Upper lobe of left lung (tissue), 6 donors: ENCODE data around the gene FUT4. TPM values are rescaled to one million over a fixed set of nuclear protein-coding genes. Genes with fewer than 3 reads are reported as not detected.

Experiments used
- ATAC-seq, 2 donors: fragments of 200-7000 bp; cut with Tn5 transposase; one replicate each; pipeline ENCODE4 v1.9.1; 2022; ENCODE audit warnings: mild to moderate bottlenecking in 2 of 2, moderate library complexity in 2 of 2; ENCODE audit not compliant: low FRiP score in 2 of 2
- DNase-seq, 2 donors: peaks; one replicate each; pipeline ENCODE4 v3.0.0-alpha.2; 2019 to 2020
- H3K27ac ChIP-seq, 4 donors: fragments of 200-600 bp; sonication (generic); one replicate each; pipeline ENCODE4 v1.5.1; 2016 to 2019
- H3K27me3 ChIP-seq, 4 donors: fragments of 200-600 bp; sonication (generic); one replicate each; pipeline ENCODE4 v1.5.1; 2017 to 2019
- H3K36me3 ChIP-seq, 4 donors: fragments of 200-600 bp; sonication (generic); one replicate each; pipeline ENCODE4 v1.5.1; 2016 to 2019
- H3K4me1 ChIP-seq, 4 donors: fragments of 200-600 bp; sonication (generic); one replicate each; pipeline ENCODE4 v1.5.1; 2018 to 2019
- H3K4me3 ChIP-seq, 4 donors: fragments of 200-600 bp; sonication (generic); one replicate each; pipeline ENCODE4 v1.5.1; 2017 to 2019; ENCODE audit warnings: mild to moderate bottlenecking in 2 of 4, moderate library complexity in 1 of 4
- H3K9me3 ChIP-seq, 4 donors: fragments of 200-600 bp; sonication (generic); one replicate each; pipeline ENCODE4 v1.5.1; 2018 to 2019
- EP300 ChIP-seq, 4 donors: sonication (generic); formaldehyde crosslinking; IDR thresholded peaks; one replicate each; pipeline ENCODE4 v1.5.1; 2017; ENCODE audit warnings: antibody characterized with exemption in 4 of 4, control low read depth in 2 of 4
- POLR2A ChIP-seq, 4 donors: fragments of 450-650 bp; IDR thresholded peaks; one replicate each; pipeline ENCODE4 v1.5.1; 2016 to 2017; ENCODE audit warnings: antibody characterized with exemption in 4 of 4, mild to moderate bottlenecking in 2 of 4
- POLR2AphosphoS5 ChIP-seq, 2 donors: sonication (generic); formaldehyde crosslinking; IDR thresholded peaks; one replicate each; pipeline ENCODE4 v1.5.1; 2017; ENCODE audit warnings: antibody characterized with exemption in 2 of 2
- WGBS, 2 donors: methylation state at CpG; one replicate each; pipeline ENCODE4 v1.1.5; 2017 to 2018; 5-methylcytosine and 5-hydroxymethylcytosine counted together
- total RNA-seq, 6 donors: library from RNA; depleted of rRNA in 4 of 6; stranded (reverse); fragments of >200 nt in 4 of 6; gene quantifications; one replicate each; pipeline versions ENCODE4 v1.1.0 to v1.2.1, GENCODE V29; 2016 to 2021
- TF ChIP-seq, protein P1 (sequence below), 6 experiments: fragments of 450-650 bp in 4 of 6; fragments of 200-600 bp in 2 of 6; sonication (generic) in 2 of 6; IDR thresholded peaks; one replicate each; pipeline ENCODE4 v1.5.1; 2016 to 2019; ENCODE audit warnings: antibody characterized with exemption in 6 of 6
- donor health status: DM: no; HTN: no; CAD: no; lungs with moderate emphysema.
- donor health status: DM: no; HTN: yes; CAD: no; lungs with severe emphysema.

The FUT4 gene
- total RNA-seq, 6 donors from 2014 or later, result 5.0 to 9.4 (median 7.0) TPM

DNA sequence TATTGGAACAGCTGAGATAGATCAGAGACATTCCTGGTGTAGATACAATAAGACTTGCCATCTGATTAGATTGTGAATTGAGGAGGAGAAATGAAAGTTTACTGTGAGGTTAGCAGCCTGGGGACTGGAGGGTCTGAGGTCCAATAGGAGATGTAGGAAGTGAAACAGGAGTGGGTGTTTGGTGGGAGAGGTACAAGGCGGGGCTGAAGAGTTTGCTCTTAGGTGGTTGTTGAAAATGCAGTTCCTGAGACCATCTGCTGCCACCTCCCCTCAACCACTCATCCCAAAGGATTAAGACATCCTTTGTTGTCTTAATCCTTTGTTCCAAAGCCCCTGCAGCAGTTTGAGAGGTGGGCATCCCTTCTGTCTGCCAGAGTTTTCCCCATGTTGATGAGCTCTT lies 38.2 kb downstream of the FUT4 start:
- Histone ChIP-seq H3K36me3 (no peaks in the 10 kb centered on the region), H3K4me1 (peaks cover 0 to 3% (median 0%) of the 10 kb centered on the region in 4 donors), H3K27ac (no peak overlapping the region), H3K9me3 (no peaks in the 10 kb centered on the region), H3K27me3 (no peaks in the 10 kb centered on the region), H3K4me3 (no peak overlapping the region)
- DNase-seq (no peak), ATAC-seq (no peak)
- TF ChIP-seq, protein P1, sequence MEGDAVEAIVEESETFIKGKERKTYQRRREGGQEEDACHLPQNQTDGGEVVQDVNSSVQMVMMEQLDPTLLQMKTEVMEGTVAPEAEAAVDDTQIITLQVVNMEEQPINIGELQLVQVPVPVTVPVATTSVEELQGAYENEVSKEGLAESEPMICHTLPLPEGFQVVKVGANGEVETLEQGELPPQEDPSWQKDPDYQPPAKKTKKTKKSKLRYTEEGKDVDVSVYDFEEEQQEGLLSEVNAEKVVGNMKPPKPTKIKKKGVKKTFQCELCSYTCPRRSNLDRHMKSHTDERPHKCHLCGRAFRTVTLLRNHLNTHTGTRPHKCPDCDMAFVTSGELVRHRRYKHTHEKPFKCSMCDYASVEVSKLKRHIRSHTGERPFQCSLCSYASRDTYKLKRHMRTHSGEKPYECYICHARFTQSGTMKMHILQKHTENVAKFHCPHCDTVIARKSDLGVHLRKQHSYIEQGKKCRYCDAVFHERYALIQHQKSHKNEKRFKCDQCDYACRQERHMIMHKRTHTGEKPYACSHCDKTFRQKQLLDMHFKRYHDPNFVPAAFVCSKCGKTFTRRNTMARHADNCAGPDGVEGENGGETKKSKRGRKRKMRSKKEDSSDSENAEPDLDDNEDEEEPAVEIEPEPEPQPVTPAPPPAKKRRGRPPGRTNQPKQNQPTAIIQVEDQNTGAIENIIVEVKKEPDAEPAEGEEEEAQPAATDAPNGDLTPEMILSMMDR (IDR thresholded peaks at IDR 0.05), result no peak
- TF ChIP-seq EP300 (IDR thresholded peaks at IDR 0.05), result no peak
- no peak for TF ChIP-seq POLR2AphosphoS5 (IDR thresholded peaks at IDR 0.05)
- TF ChIP-seq POLR2A (IDR thresholded peaks at IDR 0.05), result no peak
- 56 to 67% methylated on average over 1 of the region's 1 CpG for WGBS, 2 donors

DNA sequence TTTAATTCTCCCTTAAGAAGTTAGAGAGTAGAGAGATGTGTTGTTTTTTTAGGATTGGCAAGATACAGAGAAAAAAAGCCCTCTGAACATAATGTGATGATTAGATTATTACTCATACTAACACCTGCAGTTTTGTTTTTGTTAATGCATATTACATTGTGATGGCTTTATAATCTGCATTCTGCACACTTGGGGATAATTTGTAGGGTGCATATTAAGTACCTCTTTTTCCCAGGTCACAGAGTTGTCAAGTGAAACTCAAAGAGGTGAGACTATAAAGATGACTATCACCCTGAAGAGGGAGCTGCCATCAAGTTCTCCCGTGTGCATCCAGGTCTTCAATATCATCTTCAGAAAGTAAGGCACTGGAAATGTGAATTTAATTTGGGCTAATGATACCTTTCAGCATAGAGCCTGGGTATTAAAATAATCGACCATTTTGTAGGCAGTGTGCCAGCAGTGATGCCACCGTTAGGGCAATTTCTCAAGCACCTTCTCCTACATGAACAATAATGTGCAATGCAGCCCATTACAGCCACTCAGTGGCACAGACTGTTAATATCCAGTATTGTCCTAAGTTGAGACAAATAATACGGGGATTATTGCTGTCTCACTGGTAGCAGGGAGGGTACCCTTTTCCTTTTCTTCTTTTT lies 39.6 kb downstream of the FUT4 start:
- no peak for ATAC-seq
- Histone ChIP-seq H3K27ac (peak overlapping the region in 1 of 4 donors; percentile 31), H3K9me3 (no peaks in the 10 kb centered on the region), H3K4me1 (peaks cover 0 to 3% (median 0%) of the 10 kb centered on the region in 4 donors), H3K36me3 (no peaks in the 10 kb centered on the region), H3K4me3 (no peak overlapping the region), H3K27me3 (no peaks in the 10 kb centered on the region)
- TF ChIP-seq POLR2A (IDR thresholded peaks at IDR 0.05) (no peak), EP300 (IDR thresholded peaks at IDR 0.05) (no peak), POLR2AphosphoS5 (IDR thresholded peaks at IDR 0.05) (no peak)
- TF ChIP-seq, protein P1 (IDR thresholded peaks at IDR 0.05), result no peak
- no peak for DNase-seq
- 53 to 54% methylated on average over 4 of the region's 4 CpGs for WGBS, 2 donors

DNA sequence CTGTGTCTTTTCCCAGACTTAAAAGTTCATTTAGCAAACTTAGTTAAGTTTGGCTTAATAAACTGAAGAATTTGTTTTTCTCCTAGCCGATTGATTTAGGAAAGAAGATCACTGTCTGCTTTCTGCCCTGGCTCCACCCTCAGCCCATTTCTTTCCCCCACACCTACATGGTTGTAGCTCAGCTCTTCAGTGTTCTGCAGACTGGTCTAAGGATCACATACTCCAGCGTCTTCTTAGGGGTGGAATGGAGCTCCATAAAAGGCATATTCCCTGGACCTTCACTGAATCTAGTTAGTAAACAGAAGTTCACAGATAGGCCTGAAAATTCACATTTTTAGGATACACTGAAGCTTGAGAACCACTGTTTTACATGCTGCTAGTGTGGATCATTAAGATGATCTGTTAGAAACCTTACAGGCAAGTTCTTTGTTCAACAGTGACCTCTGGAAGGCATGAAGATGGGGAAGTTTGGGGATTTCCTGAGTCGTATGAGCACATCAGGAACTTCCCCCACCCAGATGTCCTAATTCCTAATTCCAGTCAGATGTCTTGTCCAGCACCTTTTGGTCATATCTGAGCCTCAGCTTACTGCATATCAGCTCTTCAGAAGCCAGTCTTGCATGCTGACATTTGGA lies 40.3 kb downstream of the FUT4 start:
- Histone ChIP-seq H3K27ac (peak overlapping the region in 2 of 4 donors; percentile 29 to 31), H3K36me3 (peaks cover 0 to 2% (median 0%) of the 10 kb centered on the region in 4 donors), H3K4me3 (no peak overlapping the region), H3K27me3 (no peaks in the 10 kb centered on the region), H3K4me1 (peaks cover 0 to 3% (median 0%) of the 10 kb centered on the region in 4 donors), H3K9me3 (no peaks in the 10 kb centered on the region)
- DNase-seq (no peak), ATAC-seq (peak in 1 of 2 donors; percentile 80)
- TF ChIP-seq POLR2AphosphoS5 (IDR thresholded peaks at IDR 0.05), result no peak
- TF ChIP-seq, protein P1 (IDR thresholded peaks at IDR 0.05), result no peak
- no peak for TF ChIP-seq POLR2A (IDR thresholded peaks at IDR 0.05)
- no peak for TF ChIP-seq EP300 (IDR thresholded peaks at IDR 0.05)
- 62 to 73% methylated on average over 3 of the region's 3 CpGs for WGBS, 2 donors

DNA sequence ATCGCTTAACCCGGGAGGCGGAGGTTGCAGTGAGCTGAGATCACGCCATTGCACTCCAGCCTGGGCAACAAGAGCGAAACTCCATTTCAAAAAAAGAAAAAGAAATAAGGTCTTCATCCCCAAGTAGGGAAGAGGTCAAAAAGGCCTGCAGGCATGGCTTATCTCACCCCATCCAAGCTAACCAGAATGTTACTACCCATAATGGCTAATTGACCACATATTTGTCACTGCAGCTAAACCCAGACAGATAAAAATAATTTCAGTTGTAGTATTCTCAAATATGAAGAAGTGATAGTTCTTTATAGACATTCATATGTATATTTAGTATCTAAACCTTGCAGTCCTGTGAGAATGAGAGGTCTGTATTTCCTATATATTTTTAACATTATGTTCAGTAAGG lies 41.3 kb downstream of the FUT4 start:
- H3K9me3 ChIP-seq, result no peaks in the 10 kb centered on the region
- TF ChIP-seq EP300 (IDR thresholded peaks at IDR 0.05) (no peak), POLR2A (IDR thresholded peaks at IDR 0.05) (no peak), POLR2AphosphoS5 (IDR thresholded peaks at IDR 0.05) (no peak)
- TF ChIP-seq, protein P1 (IDR thresholded peaks at IDR 0.05), result no peak
- no peaks in the 10 kb centered on the region for H3K27me3 ChIP-seq
- peaks cover 0 to 3% (median 0%) of the 10 kb centered on the region in 4 donors for H3K4me1 ChIP-seq
- DNase-seq, result no peak
- ATAC-seq, result no peak
- peak overlapping the region in 2 of 4 donors; percentile 30 to 31 for H3K27ac ChIP-seq
- WGBS, 2 donors, result 88 to 92% methylated on average over 5 of the region's 5 CpGs
- H3K36me3 ChIP-seq, result peaks cover 0 to 8% (median 0%) of the 10 kb centered on the region in 4 donors
- H3K4me3 ChIP-seq, result no peak overlapping the region
